Muscle of back (tissue), 11 donors: ENCODE results near the gene UBE4B. TPM values are rescaled to one million over a fixed set of nuclear protein-coding genes. Genes with fewer than 3 reads are reported as not detected.
A peak's percentile ranks its signal among the peaks of the same experiment; 100 is the strongest.

Experiments used
- DNase-seq, 3 donors: peaks; one replicate each; pipeline versions ENCODE4 v3.0.0 to v3.0.0-alpha.2; 2013
- polyA plus RNA-seq, 10 donors: library from polyadenylated mRNA; unstranded; fragments of 120-200 nt; gene quantifications; one replicate each; pipeline ENCODE4 v1.2.1, GENCODE V29; 2013; ENCODE audit not compliant: insufficient read length in 10 of 10

The UBE4B gene
- polyA plus RNA-seq, 10 donors, result 33.4 to 45.4 (median 41.6) TPM

DNA sequence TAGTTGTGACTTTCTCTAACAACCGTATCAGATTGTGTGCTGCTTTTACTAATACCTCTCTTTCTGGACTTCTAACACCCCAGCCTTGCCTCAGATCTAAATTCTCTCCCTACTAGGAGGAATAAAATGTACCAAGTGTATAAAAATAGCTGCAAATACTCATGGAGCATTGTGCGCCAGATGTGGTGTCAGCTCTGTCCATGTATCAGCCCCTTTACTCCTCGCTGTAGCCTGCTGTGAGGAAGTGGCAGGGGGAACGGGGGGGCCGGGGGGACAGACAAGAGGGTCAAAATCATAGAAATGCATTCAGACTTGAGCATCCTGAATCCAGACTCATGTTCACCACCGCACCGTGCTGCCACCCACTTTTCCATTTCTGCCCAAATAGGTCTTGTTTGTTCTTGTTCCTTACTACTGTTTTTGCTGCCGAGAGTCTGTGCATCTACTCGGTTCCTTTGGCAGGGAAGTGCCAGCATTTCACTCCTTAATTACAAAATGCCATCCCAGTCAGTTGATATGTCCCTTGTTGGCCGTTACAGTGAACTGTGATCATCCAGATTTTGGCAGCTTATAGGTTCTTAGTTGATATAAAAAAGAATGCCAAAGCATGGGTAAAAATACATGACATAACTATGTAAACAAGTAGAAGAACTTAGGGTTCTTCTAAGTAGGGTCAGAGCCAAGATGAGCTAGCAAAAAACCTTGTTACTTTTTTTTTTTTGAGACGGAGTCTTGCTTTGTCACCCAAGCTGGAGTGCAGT lies 76.4 kb downstream of the UBE4B start:
- DNase-seq, result no peak

DNA sequence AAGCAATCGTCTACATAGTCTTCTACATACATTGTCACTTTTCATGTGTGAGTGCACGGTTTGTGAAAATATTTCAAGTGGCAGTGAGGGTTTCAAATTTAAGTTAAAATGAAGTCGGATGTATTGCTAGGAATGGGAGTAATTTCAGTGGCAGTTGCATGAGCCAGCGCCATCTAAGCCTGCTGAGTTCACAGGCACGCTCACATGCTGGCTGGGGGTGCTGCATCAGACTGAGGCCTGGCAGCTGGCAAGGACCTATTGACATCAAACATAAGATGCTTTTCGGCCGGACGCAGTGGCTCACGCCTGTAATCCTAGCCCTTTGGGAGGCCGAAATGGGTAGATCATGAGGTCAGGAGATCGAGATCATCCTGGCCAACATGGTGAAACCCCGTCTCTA lies 80.7 kb downstream of the UBE4B start:
- DNase-seq, result no peak

DNA sequence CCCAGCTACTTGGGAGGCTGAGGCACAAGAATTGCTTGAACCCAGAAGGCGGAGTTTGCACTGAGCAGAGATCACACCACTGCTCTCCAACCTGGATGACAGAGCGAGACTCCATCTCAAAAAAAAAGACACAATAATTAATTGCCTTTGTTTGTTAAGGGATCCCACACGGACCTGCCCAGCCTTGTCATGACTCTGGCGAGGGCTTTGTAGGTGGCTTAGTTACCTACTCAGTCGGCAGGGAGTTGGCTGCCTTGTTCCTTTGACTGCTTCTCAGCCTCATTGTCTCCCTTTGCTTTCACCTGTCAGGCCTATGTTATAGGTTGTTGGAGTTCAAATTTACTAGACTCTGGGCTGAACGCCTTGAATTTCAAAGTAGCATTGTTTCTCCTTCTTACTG lies 82.0 kb downstream of the UBE4B start:
- DNase-seq, result no peak

DNA sequence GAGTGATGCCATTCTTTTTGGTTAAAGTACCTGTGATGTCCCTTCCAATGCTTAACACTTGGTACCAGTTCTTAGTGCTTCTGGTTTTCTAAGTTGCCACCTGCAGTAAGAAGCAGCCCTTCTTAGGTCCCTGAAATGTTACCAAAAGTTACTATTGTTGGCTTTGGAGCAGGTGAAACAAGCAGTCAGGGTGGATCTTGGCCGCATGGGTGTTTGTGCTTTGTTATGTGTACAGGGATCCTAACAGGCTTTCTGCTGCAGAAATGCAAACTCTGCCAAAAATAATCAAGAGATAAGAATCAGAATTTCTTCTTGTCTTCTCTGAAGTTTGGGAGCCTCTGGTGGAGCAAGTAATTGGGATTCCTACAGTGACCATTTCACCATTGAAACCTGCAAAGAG lies 84.4 kb downstream of the UBE4B start:
- no peak for DNase-seq

DNA sequence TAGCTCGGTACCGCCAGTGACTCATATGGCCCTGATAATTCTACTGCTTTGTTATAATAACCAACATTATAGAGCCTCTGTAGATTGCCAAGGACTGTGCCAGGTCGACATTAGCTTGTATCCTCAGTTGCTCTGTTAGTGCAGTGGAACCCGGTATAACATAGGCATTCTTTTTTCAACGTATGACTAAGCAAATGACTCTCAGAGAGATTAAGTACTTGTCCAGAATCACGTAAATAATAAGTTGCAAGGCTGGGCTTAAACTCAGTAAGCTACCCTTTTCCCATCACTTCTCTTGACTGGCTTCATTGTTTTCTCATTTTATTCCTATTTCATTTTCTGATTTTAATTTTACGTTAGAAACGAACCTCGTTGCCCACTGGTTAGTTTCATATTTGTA lies 85.1 kb downstream of the UBE4B start:
- DNase-seq, result no peak

DNA sequence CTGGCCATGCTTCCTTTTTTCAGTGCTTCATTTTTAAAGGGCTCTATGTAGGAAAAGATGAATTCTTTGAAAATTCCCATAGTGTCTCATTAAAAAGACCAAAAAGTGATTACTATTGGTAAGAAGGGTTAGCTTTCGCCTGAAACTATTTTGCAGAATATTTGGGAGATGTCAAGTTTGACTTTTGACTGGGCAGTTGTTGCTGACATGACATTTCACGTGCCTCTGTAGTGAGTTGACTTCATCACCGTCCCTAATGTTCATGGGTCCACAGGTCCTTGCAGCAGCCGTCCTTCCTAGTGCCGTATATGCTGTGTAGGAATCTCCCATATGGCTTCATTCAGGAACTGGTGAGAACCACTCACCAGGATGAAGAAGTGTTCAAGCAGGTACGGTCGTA lies 88.9 kb downstream of the UBE4B start:
- no peak for DNase-seq

DNA sequence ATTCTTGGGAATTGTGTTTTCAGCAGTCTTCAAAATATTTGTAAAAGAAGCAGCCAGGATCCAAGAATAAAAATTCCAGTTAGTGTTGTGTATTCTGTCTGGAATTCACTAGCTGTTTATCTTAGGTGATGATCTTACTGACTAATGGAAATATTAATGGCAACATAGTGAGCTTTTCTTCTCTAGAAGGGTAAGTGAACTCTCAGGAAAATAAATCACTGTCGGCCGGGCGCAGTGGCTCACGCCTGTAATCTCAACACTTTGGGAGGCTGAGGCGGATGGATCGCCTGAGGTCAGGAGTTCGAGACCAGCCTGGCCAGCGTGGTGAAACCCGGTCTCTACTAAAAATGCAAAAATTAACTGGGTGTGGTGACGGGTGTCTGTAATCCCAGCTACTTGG lies 90.2 kb downstream of the UBE4B start:
- DNase-seq, result peak in 1 of 3 donors; percentile 44

DNA sequence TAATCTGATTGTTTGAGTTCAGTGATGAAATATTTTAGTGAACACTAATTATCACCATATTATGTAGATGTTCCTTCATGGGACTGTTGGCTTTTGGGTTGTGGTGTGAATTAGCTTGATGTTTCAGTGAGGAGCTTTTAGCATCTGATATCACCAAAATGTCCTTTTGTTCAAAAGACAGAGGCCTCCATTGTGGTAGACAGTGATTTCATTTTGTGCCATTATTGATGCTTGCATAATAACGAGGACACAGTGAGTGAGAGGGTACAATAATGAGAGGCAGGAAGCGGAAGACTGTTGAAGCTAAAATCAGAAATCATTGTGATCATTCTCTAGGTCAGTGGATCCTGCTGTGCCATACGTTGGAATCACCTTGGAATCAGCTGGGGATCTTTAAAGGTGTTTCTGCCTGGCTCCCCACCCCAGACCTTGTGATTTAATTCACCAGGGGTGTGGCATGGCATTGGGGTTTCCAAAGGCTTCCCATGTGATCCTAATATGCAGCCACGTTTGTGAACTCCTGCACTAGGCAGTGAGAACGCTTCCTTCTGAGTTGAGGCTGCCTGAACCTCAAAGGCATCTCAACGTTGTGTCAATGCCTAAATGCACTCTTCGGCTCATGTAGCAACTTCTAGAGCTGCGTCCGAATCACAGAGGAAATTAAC lies 95.5 kb downstream of the UBE4B start:
- no peak for DNase-seq

DNA sequence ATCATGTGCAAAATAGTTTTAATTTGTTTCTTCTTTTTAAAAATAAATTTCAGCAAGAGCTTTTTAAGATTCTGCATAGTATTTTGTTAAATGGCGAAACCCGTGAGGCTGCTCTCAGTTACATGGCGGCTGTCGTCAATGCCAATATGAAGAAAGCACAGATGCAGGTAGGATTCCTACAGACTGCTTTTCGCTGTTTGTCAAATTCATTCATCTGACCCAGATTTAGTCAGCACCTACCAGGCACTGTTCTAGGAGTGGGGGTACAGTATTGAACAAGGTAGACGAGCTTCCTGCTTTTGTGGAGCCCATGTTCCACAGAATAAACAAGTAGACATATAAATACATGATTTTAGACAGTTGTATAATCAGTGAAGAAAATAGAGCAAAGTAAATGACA lies 99.6 kb downstream of the UBE4B start:
- DNase-seq, result no peak

DNA sequence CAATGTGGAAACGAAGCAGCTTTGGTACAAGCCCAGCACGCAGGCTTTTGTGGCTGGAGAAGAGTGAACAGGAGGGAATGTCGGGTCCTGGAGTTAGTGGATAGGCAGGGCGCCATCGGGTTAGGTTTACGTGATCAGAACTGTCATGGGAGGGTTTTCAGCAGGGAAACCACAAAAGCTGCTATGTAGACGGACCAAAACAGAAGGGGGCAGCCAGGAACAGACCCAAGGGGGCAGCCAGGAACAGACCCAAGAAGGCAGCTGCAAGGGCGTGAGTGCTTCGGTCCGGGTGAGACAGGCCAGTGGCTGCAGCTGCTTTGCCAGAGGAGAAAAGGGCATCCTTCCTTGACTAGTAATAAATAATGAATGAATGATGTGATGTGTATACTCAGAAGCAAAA lies 100.1 kb downstream of the UBE4B start:
- no peak for DNase-seq

DNA sequence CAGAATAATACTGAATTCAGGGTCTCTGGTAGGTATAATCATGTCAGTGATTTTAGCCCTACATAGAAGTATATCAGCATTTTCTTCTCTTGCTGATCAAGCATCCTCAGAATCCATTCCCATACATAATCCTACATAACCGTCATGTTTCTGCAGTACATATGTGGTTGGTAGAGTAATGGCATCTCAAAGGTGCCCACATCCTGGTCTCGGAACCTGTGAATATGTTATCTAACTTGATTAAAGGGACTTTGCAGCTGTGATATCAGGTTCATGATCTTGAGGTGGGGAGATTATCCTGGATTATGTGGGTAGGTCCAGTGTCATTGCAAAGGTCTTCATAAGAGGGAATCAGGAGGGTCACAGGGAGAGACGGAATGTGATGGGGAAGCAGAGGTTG lies 108.2 kb downstream of the UBE4B start:
- no peak for DNase-seq

DNA sequence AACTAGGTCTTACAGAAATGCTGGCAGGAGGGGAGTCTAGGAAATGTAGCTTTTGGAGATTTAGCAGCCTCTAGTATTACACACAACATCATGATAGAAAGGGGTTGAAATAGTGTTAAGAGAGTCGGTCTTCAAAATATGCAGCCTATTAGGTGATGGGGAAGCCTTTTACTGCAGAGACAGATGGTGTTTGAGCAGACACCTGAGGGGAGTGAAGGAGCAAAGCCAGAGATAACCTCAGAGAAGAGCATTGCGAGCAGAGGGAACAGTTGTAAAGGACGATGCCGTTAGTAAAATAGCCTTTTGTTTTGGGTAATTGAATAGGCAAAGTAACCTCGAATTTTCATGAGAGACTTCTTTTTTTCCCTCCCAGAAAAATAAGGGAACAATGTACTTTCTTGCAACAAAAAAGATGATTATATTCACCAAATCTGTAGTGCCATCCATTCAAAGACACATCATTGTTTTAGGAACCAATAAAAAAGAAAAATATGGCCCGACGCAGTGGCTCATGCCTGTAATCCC lies 111.3 kb downstream of the UBE4B start:
- DNase-seq, result no peak

DNA sequence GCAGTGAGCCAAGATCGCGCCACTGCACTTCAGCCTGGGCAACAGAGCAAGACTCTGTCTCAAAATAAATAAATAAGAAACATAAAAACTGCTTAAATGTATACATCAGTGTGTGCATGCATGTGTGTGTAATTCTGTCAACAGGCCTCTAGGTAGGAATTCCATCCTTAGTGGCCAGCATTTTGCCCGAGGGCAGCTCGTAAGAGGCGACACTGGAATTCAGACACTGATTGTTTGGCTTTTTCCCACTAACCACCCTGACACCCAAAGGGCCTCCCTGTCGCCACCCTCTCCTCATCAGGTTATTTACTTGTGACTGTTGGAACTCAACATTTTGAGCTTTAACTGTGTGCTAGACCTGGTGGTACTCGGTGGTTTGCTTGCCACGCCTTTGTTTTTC lies 113.6 kb downstream of the UBE4B start:
- no peak for DNase-seq

DNA sequence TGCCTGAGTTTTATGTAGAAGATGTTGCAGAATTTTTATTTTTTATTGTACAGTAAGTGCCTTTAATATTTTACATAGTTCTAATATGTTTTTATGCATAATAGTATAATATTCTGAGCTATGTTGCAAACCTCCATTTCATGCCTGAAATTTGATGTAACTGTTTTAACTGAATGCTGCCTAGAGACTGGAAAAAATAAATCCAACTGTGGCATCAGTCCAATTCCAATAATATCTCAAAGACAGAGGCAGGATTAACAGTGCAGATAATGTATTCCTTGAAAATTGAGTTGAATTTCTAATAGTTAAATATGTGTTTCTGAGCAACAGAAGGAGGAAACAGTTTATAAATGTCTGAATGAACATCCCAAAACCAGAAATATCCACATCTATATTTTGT lies 116.5 kb downstream of the UBE4B start:
- DNase-seq, result peak in 2 of 3 donors; percentile 31 to 70

DNA sequence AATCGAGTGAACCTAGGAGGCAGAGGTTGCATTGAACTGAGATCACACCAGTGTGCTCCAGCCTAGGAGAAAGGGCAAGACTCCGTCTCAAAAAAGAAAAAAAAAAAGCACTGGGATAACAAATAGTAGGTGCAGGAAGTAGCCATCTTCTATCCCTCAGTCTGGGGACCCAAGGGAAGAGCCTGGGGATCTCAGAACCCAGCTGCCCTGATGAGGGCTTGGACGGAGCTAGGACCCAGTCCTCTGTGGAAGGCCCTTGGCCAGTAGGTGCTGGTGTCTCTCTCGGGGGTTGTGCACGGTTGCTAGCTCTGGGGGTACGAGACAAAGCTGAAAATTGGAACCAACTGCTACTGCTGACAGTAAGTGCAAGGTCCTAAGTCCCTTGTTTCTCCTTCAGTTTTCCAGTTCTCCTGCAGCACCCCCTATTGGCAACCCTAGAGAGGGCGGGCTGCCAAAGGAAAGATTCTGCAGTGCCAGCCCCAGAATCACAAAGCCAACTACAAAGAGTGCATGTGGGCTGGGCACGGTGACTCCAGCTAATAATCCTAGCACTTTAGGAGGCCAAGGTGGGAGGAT lies 120.0 kb downstream of the UBE4B start:
- DNase-seq, result peak in 1 of 3 donors; percentile 23

DNA sequence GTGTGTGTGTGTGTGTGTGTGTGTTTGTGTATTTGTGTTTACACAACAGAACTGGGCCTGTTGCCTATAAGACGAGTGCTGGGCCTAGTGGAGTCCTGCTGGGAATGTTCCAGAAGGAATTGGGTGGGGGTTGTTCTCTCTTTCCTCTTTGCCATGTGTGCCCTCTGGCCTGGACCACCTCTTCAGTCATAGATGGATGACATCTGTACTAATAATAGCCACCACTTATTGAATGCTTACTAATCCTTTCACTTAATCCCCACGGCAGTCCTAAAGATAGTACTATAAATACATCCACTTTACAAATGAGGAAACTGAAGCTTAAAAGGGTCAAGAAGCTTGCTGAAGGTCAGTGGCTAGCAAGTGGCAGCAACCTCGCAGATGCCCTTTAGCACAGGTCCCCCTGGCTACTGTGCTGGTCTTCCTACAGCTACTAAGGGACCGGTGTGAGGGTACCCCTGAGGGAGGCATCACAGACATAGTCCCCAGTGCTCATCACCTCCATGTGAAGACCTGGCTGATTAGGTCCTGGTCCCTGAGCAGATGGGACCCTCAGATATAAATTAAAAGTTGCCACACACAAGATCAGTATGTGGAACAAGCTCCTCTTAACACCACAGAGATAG lies 122.4 kb downstream of the UBE4B start:
- DNase-seq, result peak; percentile 32 to 59 (median 51)

DNA sequence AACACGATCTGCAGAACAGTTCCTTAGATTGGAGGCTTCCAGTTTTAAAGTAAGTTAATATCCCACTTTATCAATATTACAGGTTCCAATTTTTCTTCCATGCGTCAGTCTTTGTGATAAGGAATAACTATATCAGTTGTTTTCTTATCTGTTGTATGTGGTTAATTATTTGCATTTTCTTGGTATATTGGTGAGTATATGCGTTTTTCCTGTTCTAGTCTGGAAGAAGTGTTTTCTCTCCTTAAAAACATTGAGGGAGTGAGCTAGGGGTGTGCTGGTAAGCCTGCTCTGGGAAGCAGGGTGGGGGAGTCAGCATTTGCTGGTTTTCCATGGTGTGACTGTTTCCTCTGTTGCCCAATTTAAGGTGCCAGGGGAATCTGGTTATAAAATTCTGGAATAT lies 127.4 kb downstream of the UBE4B start:
- DNase-seq, result no peak

DNA sequence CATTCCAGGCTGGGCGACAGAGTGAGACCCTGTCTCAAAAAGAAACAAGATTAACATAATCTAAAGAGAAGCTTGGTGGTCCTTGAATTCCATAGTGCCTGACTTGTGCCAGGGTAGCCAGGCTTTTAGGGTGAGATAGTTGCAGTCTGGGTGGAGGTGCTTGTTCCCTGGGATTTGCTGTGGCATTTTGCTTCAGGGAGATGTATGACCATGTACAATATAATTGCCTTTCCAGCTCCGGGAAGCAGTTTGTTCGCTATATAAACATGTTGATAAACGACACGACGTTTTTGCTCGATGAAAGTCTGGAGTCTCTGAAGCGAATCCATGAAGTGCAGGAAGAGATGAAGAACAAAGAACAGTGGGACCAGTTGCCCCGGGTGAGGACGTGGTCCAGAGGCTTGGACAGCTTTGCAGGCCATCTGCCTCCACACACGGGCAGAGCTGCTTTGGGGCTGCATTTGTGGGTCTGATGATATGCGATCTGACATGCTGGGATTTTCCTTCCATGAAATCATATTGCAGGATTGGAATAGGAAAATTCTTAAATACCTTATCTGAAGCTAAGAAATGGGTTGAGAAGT lies 128.2 kb downstream of the UBE4B start:
- no peak for DNase-seq

DNA sequence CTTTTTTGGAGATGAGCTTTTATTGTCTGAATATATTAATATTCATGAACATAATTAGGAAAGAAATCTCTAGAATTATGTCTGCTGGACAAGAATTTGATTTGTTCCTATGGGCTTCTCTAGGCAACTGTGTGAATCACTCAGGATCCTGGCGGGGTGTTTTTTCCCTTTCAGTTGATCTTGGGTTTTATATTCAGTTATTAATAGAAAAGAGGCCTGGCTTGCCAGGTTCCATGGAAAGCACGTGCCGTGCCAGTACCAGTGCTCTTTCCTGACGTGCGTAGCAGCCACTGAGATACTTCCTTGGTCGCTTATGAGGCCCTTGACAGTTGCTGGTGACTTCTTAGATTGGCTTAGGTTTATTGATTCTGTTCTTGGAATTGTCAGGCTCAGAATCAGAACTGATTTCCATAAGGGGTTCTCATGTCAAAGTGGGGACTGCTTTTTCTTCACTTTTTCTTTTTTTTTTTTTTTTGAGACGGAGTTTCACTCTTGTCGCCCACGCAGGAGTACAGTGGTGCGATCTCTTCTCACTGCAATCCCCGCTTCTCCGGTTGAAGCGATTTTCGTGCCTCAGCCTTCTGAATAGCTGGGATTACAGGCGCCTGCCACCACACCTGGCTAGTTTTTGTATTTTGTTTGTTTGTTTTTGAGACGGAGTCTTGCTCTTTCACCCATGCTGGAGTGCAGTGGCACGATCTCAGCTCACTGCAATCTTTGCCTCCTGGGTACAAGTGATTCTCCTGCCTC lies 129.0 kb downstream of the UBE4B start:
- DNase-seq, result peak; percentile 28 to 46 (median 45)

DNA sequence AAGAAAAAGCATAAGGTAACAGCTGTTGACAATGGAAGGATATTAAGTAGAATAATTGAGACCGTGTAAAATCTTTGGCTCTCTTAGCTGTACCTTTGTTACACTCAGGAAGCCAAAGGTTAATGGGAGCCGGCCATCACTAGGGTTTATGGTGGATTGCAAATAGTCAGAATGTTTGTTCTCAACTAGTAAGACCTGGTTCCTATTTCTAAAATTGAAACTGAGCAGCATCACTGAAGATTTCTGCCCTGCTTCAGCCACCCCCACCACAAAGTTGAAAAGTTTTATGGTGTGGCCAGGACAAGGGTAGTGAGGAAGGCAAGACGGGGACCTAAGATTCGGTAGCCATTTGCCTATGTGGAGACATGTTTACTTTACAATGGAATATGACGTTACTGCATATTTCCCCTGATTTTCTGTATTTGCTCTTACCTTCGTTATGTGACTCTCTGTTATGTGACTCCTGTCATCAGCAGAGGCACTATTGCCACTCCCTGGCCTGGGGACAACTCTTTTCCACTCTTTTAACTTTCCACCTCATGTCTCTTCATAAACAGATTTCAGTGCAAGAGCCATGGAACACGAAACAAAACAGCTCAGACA lies 136.3 kb downstream of the UBE4B start:
- no peak for DNase-seq

DNA sequence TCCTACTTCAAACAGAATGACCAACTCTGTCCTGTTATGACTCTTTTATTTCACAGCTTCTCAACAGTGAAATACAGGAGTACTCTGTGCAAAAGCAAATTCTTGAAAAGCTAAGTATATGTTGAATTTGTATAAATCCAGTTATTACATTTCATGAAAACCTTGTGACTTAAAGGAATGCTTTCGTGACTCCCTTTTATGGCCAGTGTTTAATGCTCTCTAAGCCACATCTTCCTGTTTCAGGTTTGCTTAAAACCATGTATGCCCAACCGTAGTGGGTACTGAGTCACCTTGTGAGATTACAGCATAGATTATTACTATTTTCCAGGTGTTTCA lies 137.4 kb downstream of the UBE4B start:
- no peak for DNase-seq
